ENCODE measurements around the gene PTPRR. TPM values are rescaled to one million over a fixed set of nuclear protein-coding genes. Genes with fewer than 3 reads are reported as not detected.

PTPRR gene
- total and polyA plus RNA-seq, 10 of the 15 experiments (the other 5 are each of a cell fraction or from before 2014, with no cell fraction given) = 0.14 to 3.1 (median 0.42) TPM

DNA sequence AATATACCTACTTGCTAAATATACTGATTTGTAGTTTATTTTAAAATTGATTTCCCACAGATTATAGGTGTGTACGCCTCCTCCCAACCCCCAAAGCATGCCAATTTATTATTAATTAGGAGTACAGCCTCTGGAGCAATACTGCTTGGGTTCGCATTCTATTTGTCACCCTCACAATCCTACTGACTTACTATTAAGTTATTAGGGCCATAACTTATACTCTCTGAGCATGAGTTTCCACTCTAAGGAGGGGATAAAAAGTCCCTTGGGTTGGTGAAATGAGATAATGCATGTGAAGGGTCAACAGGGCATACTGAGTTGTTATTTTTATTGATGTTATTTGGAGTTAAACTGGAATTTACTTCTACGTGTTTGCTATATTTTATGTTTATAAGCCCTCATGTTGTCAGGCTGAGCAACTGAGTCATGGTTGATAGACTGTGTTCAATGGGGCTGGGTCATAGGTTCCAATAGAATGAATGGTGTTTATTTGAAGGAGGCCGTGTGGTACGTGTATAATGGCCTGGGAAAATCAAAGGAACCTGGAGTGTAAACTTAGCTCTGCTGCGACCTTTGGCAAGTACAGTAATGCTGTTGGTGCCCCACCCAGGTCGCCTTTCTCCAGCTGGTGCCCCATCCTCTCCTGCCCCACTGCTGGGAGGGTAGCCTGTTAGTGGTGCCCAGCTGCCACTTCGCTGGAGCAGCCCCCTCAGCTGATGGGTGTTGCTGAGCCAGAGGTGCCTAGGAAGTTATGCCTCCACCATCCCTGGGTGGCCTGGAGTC lies 184.0 kb downstream of the PTPRR start:
- Histone ChIP-seq H3K36me3 (ENCODE audit: control insufficient read depth in 2 of 2, insufficient read depth in 2 of 2, low read length in 1 of 2) (no peaks in the 10 kb centered on the region), H3K4me1 (ENCODE audit: control insufficient read depth, insufficient read depth, low read length) (no peaks in the 10 kb centered on the region), H3K79me2 (ENCODE audit: control insufficient read depth, insufficient read depth, low read length) (no peaks in the 10 kb centered on the region), H4K20me1 (ENCODE audit: control insufficient read depth, insufficient read depth) (no peaks in the 10 kb centered on the region), H3K4me3 (no peak overlapping the region), H3K4me2 (ENCODE audit: control insufficient read depth, insufficient read depth) (no peak overlapping the region), H3K27ac (ENCODE audit: control insufficient read depth, insufficient read depth) (no peak overlapping the region), H3K9ac (ENCODE audit: control insufficient read depth, insufficient read depth, low read length) (no peak overlapping the region), H2AFZ (ENCODE audit: control insufficient read depth, low read depth, low read length) (no peak overlapping the region), H3K27me3 (replicated peaks in 1 of 2; ENCODE audit: control insufficient read depth in 2 of 2, insufficient read depth in 2 of 2, low read length in 1 of 2) (no peaks in the 10 kb centered on the region), H3K9me3 (replicated peaks; ENCODE audit: control insufficient read depth, insufficient read depth, low read length) (no peaks in the 10 kb centered on the region)
- FAIRE-seq (no peak), ATAC-seq (no peak), DNase-seq (ENCODE audit: low read depth, low spot score) (no peak)
- CTCF ChIA-PET = no interaction called here
- TF ChIP-seq RELB (IDR thresholded peaks at IDR 0.05; ENCODE audit: low read depth) = no peak
- no peak for TF ChIP-seq RAD21 (IDR thresholded peaks at IDR 0.05; ENCODE audit: insufficient read depth, low read depth, low read length)
- TF ChIP-seq, protein P1, sequence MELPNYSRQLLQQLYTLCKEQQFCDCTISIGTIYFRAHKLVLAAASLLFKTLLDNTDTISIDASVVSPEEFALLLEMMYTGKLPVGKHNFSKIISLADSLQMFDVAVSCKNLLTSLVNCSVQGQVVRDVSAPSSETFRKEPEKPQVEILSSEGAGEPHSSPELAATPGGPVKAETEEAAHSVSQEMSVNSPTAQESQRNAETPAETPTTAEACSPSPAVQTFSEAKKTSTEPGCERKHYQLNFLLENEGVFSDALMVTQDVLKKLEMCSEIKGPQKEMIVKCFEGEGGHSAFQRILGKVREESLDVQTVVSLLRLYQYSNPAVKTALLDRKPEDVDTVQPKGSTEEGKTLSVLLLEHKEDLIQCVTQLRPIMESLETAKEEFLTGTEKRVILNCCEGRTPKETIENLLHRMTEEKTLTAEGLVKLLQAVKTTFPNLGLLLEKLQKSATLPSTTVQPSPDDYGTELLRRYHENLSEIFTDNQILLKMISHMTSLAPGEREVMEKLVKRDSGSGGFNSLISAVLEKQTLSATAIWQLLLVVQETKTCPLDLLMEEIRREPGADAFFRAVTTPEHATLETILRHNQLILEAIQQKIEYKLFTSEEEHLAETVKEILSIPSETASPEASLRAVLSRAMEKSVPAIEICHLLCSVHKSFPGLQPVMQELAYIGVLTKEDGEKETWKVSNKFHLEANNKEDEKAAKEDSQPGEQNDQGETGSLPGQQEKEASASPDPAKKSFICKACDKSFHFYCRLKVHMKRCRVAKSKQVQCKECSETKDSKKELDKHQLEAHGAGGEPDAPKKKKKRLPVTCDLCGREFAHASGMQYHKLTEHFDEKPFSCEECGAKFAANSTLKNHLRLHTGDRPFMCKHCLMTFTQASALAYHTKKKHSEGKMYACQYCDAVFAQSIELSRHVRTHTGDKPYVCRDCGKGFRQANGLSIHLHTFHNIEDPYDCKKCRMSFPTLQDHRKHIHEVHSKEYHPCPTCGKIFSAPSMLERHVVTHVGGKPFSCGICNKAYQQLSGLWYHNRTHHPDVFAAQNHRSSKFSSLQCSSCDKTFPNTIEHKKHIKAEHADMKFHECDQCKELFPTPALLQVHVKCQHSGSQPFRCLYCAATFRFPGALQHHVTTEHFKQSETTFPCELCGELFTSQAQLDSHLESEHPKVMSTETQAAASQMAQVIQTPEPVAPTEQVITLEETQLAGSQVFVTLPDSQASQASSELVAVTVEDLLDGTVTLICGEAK (IDR thresholded peaks at IDR 0.05; ENCODE audit: borderline replicate concordance) = no peak
- TF ChIP-seq SIN3A (IDR thresholded peaks at IDR 0.05; ENCODE audit: low read depth, low read length) = no peak
- TF ChIP-seq BMI1 (IDR thresholded peaks at IDR 0.05; ENCODE audit: borderline replicate concordance) = no peak
- TF ChIP-seq NRF1 (conservative IDR thresholded peaks at IDR 0.05; ENCODE audit: low read depth, low read length) = no peak
- no peak for TF ChIP-seq ZNF217 (IDR thresholded peaks at IDR 0.05)
- TF ChIP-seq POLR2A (IDR thresholded peaks at IDR 0.05; ENCODE audit: low read depth, low read length) = no peak
- TF ChIP-seq ESRRA (IDR thresholded peaks at IDR 0.05; ENCODE audit: low read length) = no peak
- TF ChIP-seq MYC (IDR thresholded peaks at IDR 0.05; ENCODE audit: insufficient read depth, insufficient read length, insufficient replicate concordance, low read length, severe bottlenecking) = no peak
- TF ChIP-seq ZZZ3 (IDR thresholded peaks at IDR 0.05; ENCODE audit: control insufficient read depth, insufficient read length, low read depth) = no peak
- TF ChIP-seq JUNB (IDR thresholded peaks at IDR 0.05) = no peak
- TF ChIP-seq WRNIP1 (IDR thresholded peaks at IDR 0.05; ENCODE audit: borderline replicate concordance, low read depth, low read length) = no peak
- TF ChIP-seq ZBED1 (IDR thresholded peaks at IDR 0.05; ENCODE audit: borderline replicate concordance) = no peak
- BruUV-seq (replicated peaks) = no TSS peak
- intact Hi-C loops (cut with micrococcal nuclease; ENCODE audit: unreplicated experiment) (loop anchor here (5.0 to 10.0 kb wide), 2 partner anchors 656 to 1008 kb away; no protein-coding TSS in a partner anchor), in situ Hi-C loops (cut with MboI) (loop anchor here (25.0 kb wide), 1 partner anchor 1001 kb away; no protein-coding TSS in a partner anchor)
- RAD21 ChIA-PET (ENCODE audit: unreplicated experiment) = no interaction called here
- POLR2A ChIA-PET = no interaction called here
- 24% methylated on average over 8 of the region's 8 CpGs for WGBS (ENCODE audit: insufficient coverage, insufficient replicate concordance, low lambda C conversion rate, missing lambda C conversion rate)
- SMC1A ChIA-PET (ENCODE audit: uncharacterized antibody, unreplicated experiment) = no interaction called here
